Fibroblast of the conjunctiva (primary cell): ENCODE measurements around the gene CD40.

Experiments
- DNase-seq: peaks from one replicate; pipeline ENCODE4 v3.0.0-alpha.2; 2010; ENCODE audit warnings: low read depth

Gene CD40

GRCh38 chr20:46122516-46123481 is 4.7 kb downstream of the CD40 start:
- DNase-seq: no peak

GRCh38 chr20:46123482-46124245 is 5.5 kb downstream of the CD40 start:
- DNase-seq: no peak

- DNase-seq: no peak
These were observed 8.4 kb downstream of the CD40 start for GRCh38 chr20:46126440-46127056.

GRCh38 chr20:46127396-46128010 is 9.4 kb downstream of the CD40 start:
- DNase-seq: no peak

- no peak for DNase-seq
These were observed 10.4 kb downstream of the CD40 start for GRCh38 chr20:46128310-46129151.

GRCh38 chr20:46129955-46130481 is 11.9 kb downstream of the CD40 start:
- DNase-seq: no peak

GRCh38 chr20:46130534-46130933 is 12.4 kb downstream of the CD40 start:
- DNase-seq: no peak

- no peak for DNase-seq
These were observed 13.3 kb downstream of the CD40 start for GRCh38 chr20:46131396-46131795.

- DNase-seq: peak; percentile 16
These were observed 14.6 kb downstream of the CD40 start for GRCh38 chr20:46132705-46133120.

- no peak for DNase-seq
These were observed 16.0 kb downstream of the CD40 start for GRCh38 chr20:46133886-46134654.

GRCh38 chr20:46134716-46135115 is 16.6 kb downstream of the CD40 start:
- no peak for DNase-seq

- DNase-seq: no peak
These were observed 17.9 kb downstream of the CD40 start for GRCh38 chr20:46135856-46136633.

GRCh38 chr20:46137816-46138215 is 19.7 kb downstream of the CD40 start:
- DNase-seq: no peak

GRCh38 chr20:46139266-46139889 is 21.3 kb downstream of the CD40 start:
- DNase-seq: no peak

- no peak for DNase-seq
These were observed 21.9 kb downstream of the CD40 start for GRCh38 chr20:46139908-46140482.

GRCh38 chr20:46142124-46142523 is 24.0 kb downstream of the CD40 start:
- DNase-seq: no peak

GRCh38 chr20:46144432-46145025 is 26.4 kb downstream of the CD40 start:
- DNase-seq: no peak

GRCh38 chr20:46145713-46146112 is 27.6 kb downstream of the CD40 start:
- no peak for DNase-seq
